NCI-H510A treated with DMSO at 0.1 percent for 48 hours (cell line): ENCODE data around the gene NADSYN1.
"Not testable (repeated sequence)": the region's sequence is repeated elsewhere in the genome, so short reads cannot be mapped to it uniquely, and the experiment has no call there.

Experiments used
- DNase-seq: peaks from one replicate; lab custom pipeline; 2025; lab: John Stamatoyannopoulos, UW

Gene NADSYN1

GRCh38 chr11:71527576-71528210 is 74.7 kb downstream of the NADSYN1 start:
- no peak for DNase-seq

DNA sequence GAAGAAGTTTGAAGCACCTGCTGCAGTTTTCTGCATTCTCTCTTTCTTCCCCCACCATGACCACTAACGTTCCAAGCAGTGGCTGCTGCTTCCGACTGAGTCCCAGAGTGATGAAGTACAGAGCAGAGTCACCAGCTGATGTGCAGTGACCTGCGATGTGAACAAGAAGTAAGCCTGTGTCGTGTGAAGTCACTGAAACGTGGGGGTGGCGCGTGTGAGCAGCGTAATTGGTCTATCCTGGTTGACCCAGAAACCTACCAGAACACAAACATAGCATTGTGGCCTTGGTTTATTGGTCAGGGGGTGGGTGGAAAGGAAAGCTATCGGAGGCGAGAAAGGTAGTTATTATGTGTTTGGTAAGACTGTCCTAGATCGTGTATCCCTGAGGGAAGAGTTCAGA is 77.6 kb downstream of the NADSYN1 start:
- no peak for DNase-seq

GRCh38 chr11:71532036-71532610 is 79.1 kb downstream of the NADSYN1 start:
- DNase-seq: no peak

- not testable (repeated sequence) for DNase-seq
These were observed 82.0 kb downstream of the NADSYN1 start for GRCh38 chr11:71534711-71535608.

DNA sequence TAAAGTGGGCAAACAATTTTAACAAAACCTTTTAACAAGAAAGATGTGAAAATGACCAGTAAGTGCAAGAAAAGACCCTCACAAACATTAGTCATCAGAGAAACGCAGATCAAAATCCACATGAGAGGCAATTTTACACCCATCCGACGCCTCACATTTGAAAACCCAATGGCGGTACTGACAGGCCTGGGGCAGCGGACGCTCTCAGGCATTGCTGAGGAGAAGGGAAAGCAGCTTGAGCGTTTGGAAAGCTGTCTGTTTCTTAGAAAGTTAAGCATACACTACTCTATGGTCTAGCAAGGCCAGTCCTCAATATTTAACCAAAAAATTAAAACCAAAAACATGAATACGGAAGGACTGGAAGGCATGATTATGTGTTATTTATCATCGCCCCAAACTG is 82.8 kb downstream of the NADSYN1 start:
- DNase-seq: no peak

DNA sequence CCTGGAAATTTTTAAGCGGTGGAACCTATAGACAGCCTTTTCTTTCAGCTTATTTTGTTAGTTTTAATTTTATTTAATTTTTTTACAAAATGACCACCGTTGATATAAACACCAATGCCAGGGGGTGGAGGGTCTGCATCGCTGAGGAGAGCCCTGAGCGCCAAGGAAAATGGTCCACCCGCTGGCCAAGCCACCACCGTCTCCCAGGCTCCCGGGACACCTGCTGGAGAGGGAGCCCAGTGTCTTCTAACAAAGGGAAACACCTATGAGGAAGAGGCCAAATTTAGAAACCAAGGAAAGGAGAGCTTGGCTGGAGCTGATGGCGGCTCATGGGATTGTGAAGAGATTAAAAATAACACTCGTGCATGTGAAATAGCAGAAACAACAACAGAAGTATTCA is 84.5 kb downstream of the NADSYN1 start:
- no peak for DNase-seq

DNA sequence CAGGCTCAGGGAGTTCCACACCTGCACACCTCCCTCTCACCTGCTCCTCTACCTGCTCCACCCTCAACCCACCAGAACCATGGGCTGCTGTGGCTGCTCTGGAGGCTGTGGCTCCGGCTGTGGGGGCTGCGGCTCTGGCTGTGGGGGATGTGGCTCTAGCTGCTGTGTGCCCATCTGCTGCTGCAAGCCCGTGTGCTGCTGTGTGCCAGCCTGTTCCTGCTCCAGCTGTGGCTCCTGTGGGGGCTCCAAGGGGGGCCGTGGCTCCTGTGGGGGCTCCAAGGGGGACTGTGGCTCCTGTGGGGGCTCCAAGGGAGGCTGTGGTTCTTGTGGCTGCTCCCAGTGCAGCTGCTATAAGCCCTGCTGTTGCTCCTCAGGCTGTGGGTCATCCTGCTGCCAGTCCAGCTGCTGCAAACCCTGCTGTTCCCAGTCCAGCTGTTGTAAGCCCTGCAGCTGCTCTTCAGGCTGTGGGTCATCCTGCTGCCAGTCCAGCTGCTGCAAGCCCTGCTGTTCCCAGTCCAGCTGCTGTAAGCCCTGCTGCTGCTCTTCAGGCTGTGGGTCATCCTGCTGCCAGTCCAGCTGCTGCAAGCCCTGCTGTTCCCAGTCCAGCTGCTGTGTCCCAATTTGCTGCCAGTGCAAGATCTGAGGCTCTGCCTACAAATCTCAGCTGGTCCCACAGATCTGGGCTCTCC is 85.1 kb downstream of the NADSYN1 start, which contains the start of gene KRTAP5-8:
Gene KRTAP5-8 (plus strand): TSS at position 49 of the 689 bp plus-strand sequence. CDS start 31 bp downstream, at position 80.
- not testable (repeated sequence) for DNase-seq

DNA sequence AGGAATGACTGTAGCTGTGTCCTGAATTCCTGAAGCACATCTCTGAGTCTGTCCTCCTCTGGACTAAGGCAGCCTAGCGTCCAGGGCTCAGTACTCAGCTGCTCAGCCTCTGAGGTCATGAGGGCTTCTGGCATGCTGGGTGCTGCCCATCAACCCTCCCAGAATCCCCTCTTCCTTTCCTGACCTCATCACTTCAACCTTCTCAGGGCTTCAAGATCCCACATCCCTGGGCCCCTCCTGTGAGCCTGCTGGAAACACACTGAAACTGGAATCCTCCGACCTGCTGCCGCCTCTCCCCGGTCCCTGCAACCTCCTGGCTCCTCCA is 85.6 kb downstream of the NADSYN1 start:
- DNase-seq: no peak

GRCh38 chr11:71539017-71539416 is 86.0 kb downstream of the NADSYN1 start:
- no peak for DNase-seq

GRCh38 chr11:71539971-71540370 is 87.0 kb downstream of the NADSYN1 start:
- DNase-seq: not testable (repeated sequence)

GRCh38 chr11:71540521-71541304 is 87.7 kb downstream of the NADSYN1 start:
- DNase-seq: not testable (repeated sequence)

DNA sequence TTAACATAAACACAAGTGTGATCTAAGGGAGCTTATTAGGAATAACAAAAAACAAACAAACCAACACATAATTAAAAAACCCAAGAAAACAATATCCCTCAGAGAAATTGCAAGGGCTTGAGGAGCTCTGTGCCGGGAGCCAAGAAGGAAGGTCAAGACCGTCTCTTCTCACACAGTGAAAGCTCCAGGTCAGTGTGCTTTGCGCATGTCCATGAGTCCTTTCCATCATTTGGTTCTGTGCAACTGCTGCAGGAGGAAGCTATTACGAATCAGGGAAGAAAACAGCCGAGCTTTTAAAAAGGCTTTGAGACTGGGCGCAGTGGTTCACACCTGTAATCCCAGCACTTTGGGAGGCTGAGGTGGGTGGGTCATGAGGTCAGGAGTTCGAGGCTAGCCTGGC is 89.4 kb downstream of the NADSYN1 start:
- DNase-seq: no peak

GRCh38 chr11:71542879-71543777 is 90.1 kb downstream of the NADSYN1 start:
- no peak for DNase-seq

DNA sequence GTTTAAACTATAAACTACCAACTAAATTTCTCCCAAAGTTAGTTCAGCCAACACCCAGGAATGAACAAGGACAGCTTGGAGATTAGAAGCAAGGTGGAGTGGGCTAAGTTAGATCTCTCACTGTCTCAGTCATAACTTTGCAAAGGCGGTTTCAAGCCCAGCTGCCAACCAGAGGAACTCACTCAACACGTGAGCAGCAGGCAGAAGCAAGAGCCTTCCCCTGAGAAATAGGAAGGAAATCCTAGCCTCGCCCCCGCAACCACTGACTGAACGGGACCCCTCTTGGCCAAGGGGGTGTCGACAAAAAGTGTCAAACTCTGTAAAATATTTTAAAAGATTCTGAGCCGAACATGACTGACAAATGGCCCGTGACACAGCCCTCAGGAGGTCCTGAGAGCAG is 90.9 kb downstream of the NADSYN1 start:
- DNase-seq: no peak

DNA sequence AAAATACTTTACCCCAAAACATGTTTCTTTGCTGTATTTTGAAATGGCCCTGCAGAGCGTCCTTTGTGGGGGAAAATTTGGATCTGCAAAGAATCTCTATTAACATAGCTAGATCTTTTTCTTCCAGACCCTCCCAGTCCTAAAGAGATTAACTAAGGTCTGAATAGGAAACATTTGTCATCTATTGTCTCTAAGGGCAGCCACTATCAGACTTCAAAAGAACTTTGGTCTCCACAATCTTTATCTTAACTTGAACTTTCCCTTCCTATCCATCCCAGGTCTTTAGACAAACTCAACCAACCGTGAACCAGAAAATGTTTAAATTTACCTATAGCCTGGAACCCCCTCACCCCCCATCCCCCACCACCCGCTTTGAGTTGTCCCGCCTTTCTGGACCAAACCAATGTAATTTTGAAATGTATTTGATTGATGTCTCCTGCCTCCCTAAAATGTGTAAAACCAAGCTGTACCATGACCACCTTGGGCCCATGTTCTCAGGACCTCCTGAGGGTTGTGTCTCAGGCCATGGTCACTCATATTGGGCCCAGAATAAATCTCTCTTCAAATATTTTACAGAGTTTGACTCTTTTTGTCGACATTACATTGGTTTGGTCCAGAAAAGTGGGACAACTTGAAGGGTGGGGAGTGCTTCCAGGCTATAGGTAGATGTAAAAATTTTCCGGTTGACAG is 91.7 kb downstream of the NADSYN1 start:
- no peak for DNase-seq

- DNase-seq: no peak
These were observed 92.5 kb downstream of the NADSYN1 start for GRCh38 chr11:71545405-71545966.

DNA sequence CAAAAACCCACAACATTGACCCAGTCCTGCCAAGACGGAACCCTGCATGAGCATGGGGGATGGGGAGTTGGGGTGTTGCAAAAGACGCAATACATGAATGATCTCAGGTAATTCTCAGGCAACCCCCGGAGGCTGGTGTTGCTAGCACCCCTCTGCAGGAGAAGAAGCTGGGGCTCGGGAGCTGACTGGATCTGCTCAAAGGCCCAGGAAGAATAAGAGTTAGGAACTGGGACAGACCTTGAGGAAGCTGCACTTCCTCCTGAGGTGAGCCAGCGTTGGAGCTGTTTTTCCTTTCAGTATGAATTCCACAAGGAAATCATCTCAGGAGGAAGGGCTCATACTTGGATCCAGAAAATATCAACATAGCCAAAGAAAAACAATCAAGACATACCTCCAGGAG is 95.1 kb downstream of the NADSYN1 start, which contains the start of gene KRTAP5-9:
Gene KRTAP5-9 (plus strand): TSS at position 301 of the 400 bp plus-strand sequence. CDS start 238 bp downstream, outside the sequence.
- no peak for DNase-seq

DNA sequence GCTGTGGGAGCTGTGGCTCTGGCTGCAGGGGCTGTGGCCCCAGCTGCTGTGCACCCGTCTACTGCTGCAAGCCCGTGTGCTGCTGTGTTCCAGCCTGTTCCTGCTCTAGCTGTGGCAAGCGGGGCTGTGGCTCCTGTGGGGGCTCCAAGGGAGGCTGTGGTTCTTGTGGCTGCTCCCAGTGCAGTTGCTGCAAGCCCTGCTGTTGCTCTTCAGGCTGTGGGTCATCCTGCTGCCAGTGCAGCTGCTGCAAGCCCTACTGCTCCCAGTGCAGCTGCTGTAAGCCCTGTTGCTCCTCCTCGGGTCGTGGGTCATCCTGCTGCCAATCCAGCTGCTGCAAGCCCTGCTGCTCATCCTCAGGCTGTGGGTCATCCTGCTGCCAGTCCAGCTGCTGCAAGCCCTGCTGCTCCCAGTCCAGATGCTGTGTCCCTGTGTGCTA is 95.7 kb downstream of the NADSYN1 start:
- no peak for DNase-seq
